ENCODE results near the gene NSMF.

DNA sequence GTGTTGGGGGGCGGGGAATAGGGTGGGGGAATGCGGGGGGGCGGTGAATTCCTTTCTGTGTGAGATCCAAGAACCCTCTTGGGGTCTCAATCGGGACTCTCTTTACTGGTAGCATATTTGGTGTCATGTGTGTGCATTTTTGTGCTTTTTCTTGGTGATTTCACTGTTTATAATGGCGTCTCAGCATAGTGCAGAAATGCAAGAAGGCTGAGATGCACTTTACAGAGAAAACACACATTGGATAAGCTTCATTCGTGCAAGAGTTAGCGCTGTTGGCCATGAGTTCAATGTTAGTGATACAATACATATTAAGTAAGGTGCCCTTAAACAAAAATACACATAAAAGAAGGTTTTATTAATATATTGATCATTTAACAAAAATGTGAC is 17.2 kb downstream of the NSMF start:
- TF ChIP-seq POLR2AphosphoS5 (IDR thresholded peaks at IDR 0.05; ENCODE audit: low read depth) = no peak
- TF ChIP-seq CTCF (conservative IDR thresholded peaks at IDR 0.05; ENCODE audit: low read depth in 2 of 2) = no peak
- TF ChIP-seq EZH2phosphoT487 (IDR thresholded peaks at IDR 0.05; ENCODE audit: unreplicated experiment) = no peak
